GM18951 (cell line): ENCODE data around the gene RALGDS.
"Not testable (repeated sequence)": the region's sequence is repeated elsewhere in the genome, so short reads cannot be mapped to it uniquely, and the experiment has no call there.

ENCODE experiments used
- POLR2A ChIP-seq: IDR thresholded peaks from 4 replicates; pipeline ENCODE4 v1.6.1; 2011; ENCODE audit warnings: mild to moderate bottlenecking; ENCODE audit not compliant: insufficient read length, insufficient read depth; ENCODE audit errors: extremely low read depth
- in situ Hi-C: fragments of 300-500 bp; cut with MboI; formaldehyde crosslinking; loops from one replicate; pipeline ENCODE4 v1.12.0; 2022; ENCODE audit warnings: low sequenced_read_pairs, mixed read lengths, inconsistent platforms; ENCODE audit not compliant: unreplicated experiment

The RALGDS gene

DNA sequence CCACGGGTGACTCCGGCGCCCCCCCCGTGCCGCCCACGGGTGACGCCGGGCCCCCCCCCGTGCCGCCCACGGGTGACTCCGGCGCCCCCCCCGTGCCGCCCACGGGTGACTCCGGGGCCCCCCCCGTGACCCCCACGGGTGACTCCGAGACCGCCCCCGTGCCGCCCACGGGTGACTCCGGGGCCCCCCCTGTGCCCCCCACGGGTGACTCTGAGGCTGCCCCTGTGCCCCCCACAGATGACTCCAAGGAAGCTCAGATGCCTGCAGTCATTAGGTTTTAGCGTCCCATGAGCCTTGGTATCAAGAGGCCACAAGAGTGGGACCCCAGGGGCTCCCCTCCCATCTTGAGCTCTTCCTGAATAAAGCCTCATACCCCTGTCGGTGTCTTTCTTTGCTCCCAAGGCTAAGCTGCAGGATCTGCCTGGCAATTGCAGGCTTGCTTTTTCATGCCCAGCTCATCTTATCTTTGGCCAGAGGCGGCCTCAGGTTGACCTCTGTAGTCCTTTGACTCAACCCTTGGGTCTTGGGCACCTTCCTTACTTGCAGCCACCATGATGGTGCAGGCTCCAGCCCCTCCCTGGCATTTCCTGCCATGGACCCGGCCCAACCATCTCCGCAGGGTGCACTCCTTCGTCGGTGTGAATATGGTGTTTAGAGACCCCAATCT lies 49.4 kb downstream of the RALGDS start:
- TF ChIP-seq POLR2A = no peak
- in situ Hi-C loops = no loop called here

DNA sequence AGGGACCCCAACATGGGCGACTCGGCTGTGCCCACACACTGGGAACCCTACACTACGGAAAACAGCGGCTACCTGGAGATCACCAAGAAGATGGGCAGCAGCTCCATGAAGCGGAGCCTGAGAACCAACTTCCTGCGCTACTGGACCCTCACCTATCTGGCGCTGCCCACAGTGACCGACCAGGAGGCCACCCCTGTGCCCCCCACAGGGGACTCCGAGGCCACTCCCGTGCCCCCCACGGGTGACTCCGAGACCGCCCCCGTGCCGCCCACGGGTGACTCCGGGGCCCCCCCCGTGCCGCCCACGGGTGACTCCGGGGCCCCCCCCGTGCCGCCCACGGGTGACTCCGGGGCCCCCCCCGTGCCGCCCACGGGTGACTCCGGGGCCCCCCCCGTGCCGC lies 50.1 kb downstream of the RALGDS start:
- in situ Hi-C loops = not testable (repeated sequence)

DNA sequence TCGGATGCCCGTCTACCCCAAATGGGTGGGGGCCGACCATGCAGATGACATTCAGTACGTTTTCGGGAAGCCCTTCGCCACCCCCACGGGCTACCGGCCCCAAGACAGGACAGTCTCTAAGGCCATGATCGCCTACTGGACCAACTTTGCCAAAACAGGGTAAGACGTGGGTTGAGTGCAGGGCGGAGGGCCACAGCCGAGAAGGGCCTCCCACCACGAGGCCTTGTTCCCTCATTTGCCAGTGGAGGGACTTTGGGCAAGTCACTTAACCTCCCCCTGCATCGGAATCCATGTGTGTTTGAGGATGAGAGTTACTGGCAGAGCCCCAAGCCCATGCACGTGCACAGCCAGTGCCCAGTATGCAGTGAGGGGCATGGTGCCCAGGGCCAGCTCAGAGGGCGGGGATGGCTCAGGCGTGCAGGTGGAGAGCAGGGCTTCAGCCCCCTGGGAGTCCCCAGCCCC lies 50.5 kb downstream of the RALGDS start:
- in situ Hi-C loops = not testable (repeated sequence)

DNA sequence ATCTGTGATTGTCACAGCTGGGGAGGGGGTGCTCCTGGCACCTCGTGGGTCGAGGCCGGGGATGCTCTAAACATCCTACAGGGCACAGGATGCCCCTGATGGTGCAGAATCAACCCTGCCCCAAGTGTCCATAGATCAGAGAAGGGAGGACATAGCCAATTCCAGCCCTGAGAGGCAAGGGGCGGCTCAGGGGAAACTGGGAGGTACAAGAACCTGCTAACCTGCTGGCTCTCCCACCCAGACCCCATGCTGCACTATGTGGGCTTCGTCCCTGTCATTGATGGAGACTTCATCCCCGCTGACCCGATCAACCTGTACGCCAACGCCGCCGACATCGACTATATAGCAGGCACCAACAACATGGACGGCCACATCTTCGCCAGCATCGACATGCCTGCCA lies 52.6 kb downstream of the RALGDS start:
- in situ Hi-C loops = not testable (repeated sequence)

DNA sequence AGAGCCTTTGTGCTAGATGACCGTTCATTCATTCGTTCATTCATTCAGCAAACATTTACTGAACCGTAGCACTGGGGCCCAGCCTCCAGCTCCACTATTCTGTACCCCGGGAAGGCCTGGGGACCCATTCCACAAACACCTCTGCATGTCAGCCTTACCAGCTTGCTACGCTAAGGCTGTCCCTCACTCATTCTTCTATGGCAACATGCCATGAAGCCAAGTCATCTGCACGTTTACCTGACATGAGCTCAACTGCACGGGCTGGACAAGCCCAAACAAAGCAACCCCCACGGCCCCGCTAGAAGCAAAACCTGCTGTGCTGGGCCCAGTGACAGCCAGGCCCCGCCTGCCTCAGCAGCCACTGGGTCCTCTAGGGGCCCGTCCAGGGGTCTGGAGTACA lies 53.2 kb downstream of the RALGDS start:
- no peak for TF ChIP-seq POLR2A
- in situ Hi-C loops = no loop called here

DNA sequence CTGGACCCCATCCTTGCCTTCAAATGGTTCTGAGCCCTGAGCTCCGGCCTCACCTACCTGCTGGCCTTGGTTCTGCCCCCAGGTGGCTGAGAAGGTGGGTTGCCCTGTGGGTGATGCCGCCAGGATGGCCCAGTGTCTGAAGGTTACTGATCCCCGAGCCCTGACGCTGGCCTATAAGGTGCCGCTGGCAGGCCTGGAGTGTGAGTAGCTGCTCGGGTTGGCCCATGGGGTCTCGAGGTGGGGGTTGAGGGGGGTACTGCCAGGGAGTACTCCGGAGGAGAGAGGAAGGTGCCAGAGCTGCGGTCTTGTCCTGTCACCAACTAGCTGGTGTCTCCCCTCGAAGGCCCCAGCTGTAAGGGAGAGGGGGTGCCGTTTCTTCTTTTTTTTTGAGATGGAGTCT lies 54.0 kb downstream of the RALGDS start:
- in situ Hi-C loops = no loop called here
- TF ChIP-seq POLR2A = no peak

DNA sequence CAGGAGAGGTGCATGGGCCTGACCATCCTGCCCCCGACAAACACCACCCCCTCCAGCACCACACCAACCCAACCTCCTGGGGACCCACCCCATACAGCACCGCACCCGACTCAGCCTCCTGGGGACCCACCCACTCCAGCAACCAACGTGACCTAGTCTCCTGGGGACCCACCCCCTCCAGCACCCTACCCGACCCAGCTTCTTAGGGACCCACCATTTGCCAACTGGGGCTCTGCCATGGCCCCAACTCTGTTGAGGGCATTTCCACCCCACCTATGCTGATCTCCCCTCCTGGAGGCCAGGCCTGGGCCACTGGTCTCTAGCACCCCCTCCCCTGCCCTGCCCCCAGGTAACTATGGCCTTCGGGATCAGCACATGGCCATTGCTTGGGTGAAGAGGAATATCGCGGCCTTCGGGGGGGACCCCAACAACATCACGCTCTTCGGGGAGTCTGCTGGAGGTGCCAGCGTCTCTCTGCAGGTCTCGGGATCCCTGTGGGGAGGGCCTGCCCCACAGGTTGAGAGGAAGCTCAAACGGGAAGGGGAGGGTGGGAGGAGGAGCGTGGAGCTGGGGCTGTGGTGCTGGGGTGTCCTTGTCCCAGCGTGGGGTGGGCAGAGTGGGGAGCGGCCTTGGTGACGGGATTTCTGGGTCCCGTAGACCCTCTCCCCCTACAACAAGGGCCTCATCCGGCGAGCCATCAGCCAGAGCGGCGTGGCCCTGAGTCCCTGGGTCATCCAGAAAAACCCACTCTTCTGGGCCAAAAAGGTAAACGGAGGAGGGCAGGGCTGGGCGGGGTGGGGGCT lies 54.7 kb downstream of the RALGDS start:
- in situ Hi-C loops = no loop called here
- TF ChIP-seq POLR2A = no peak

DNA sequence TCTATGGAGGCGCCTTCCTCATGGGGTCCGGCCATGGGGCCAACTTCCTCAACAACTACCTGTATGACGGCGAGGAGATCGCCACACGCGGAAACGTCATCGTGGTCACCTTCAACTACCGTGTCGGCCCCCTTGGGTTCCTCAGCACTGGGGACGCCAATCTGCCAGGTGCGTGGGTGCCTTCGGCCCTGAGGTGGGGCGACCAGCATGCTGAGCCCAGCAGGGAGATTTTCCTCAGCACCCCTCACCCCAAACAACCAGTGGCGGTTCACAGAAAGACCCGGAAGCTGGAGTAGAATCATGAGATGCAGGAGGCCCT lies 56.0 kb downstream of the RALGDS start:
- in situ Hi-C loops = no loop called here
- TF ChIP-seq POLR2A = no peak

DNA sequence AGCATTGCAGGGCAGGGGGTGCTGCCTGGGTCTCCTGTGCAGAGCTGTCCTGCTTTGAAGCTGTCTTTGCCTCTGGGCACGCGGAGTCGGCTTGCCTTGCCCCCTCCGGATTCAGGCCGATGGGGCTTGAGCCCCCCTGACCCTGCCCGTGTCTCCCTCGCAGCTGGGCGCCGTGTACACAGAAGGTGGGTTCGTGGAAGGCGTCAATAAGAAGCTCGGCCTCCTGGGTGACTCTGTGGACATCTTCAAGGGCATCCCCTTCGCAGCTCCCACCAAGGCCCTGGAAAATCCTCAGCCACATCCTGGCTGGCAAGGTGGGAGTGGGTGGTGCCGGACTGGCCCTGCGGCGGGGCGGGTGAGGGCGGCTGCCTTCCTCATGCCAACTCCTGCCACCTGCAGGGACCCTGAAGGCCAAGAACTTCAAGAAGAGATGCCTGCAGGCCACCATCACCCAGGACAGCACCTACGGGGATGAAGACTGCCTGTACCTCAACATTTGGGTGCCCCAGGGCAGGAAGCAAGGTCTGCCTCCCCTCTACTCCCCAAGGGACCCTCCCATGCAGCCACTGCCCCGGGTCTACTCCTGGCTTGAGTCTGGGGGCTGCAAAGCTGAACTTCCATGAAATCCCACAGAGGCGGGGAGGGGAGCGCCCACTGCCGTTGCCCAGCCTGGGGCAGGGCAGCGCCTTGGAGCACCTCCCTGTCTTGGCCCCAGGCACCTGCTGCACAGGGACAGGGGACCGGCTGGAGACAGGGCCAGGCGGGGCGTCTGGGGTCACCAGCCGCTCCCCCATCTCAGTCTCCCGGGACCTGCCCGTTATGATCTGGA lies 56.6 kb downstream of the RALGDS start:
- in situ Hi-C loops = no loop called here
- TF ChIP-seq POLR2A = no peak

DNA sequence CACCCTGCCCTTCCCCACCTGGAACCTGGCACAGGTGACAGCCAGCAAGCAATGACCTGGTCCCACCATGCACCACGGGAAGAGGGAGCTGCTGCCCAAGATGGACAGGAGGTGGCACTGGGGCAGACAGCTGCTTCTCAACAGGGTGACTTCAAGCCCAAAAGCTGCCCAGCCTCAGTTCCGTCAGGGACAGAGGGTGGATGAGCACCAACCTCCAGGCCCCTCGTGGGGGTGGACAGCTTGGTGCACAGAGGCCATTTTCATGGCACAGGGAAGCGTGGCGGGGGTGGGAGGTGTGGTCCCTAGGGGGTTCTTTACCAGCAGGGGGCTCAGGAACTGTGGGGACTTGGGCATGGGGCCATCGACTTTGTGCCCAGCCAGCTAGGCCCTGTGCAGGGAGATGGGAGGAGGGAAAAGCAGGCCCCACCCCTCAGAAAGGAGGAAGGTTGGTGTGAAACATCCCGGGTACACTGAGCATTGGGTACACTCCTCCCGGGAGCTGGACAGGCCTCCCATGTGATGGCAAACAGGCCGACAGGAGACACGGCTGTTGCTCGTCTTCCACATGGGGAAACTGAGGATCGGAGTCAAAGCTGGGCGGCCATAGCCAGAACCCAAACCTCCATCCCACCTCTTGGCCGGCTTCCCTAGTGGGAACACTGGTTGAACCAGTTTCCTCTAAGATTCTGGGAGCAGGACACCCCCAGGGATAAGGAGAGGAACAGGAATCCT lies 57.4 kb downstream of the RALGDS start:
- in situ Hi-C loops = no loop called here

DNA sequence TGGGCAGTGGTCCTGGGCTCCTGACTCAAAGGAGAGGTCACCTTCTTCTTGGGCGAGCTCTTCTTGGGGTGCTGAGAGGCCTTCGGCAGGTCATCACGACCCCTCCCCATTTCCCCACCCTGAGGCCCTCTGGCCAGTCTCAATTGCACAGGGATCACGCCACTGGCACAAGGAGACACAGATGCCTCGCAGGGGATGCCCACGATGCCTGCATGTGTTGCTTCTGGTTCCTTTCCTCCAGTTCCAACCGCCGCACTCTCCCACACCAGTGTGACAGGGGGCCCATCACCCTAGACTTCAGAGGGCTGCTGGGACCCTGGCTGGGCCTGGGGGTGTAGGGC lies 57.9 kb downstream of the RALGDS start:
- TF ChIP-seq POLR2A = no peak

More for the DNA sequence above, 57.4 kb downstream of the RALGDS start:
- no peak for TF ChIP-seq POLR2A

DNA sequence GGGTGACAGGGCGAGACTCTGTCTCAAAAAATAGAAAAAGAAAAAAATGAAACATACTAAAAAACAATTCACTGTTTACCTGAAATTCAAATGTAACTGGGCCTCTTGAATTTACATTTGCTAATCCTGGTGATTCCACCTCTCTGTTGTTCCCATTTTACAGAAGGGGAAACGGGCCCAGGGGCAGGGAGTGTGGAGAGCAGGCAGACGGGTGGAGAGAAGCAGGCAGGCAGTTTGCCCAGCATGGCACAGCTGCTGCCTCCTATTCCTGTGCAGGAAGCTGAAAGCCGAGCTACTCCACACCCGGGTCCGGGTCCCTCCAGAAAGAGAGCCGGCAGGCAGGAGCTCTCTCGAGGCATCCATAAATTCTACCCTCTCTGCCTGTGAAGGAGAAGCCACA lies 58.5 kb downstream of the RALGDS start:
- in situ Hi-C loops = not testable (repeated sequence)

More for the DNA sequence above, 57.9 kb downstream of the RALGDS start:
- in situ Hi-C loops = no loop called here

DNA sequence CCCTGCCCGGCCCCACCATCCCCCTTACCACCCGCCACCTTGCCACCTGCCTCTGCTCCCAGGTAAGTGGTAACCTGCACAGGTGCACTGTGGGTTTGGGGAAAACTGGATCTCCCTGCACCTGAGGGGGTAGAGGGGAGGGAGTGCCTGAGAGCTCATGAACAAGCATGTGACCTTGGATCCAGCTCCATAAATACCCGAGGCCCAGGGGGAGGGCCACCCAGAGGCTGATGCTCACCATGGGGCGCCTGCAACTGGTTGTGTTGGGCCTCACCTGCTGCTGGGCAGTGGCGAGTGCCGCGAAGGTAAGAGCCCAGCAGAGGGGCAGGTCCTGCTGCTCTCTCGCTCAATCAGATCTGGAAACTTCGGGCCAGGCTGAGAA lies 59.3 kb downstream of the RALGDS start, which contains the start of gene CEL:
TSS of gene CEL (plus strand) at position 218 of the 382 bp plus-strand sequence. CDS start at position 240, 22 bp downstream.
- in situ Hi-C loops = not testable (repeated sequence)

DNA sequence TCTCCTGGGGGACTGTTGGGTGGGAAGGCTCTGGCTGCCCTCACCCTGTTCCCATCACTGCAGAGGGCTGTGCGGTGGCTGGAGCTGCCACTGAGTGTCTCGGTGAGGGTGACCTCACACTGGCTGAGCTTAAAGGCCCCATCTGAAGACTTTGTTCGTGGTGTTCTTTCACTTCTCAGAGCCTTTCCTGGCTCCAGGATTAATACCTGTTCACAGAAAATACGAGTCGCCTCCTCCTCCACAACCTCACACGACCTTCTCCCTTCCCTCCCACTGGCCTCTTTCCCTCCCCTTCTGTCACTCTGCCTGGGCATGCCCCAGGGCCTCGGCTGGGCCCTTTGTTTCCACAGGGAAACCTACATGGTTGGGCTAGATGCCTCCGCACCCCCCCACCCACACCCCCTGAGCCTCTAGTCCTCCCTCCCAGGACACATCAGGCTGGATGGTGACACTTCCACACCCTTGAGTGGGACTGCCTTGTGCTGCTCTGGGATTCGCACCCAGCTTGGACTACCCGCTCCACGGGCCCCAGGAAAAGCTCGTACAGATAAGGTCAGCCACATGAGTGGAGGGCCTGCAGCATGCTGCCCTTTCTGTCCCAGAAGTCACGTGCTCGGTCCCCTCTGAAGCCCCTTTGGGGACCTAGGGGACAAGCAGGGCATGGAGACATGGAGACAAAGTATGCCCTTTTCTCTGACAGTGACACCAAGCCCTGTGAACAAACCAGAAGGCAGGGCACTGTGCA lies 59.8 kb downstream of the RALGDS start:
- in situ Hi-C loops = not testable (repeated sequence)
